Thyroid gland (tissue), 4 donors: Measurements from ENCODE around the gene NIPBL. TPM values are rescaled to one million over a fixed set of nuclear protein-coding genes. Genes with fewer than 3 reads are reported as not detected.

ENCODE experiments used
- DNase-seq, 2 donors: peaks; one replicate each; pipeline ENCODE4 v3.0.0-alpha.2; 2019
- H3K27ac ChIP-seq, 3 donors: fragments of 200-600 bp; sonication (generic); 1 replicate in 2 of 3; 2 replicates in 1 of 3; pipeline ENCODE4 v1.5.1; 2016 to 2019; ENCODE audit warnings: mild to moderate bottlenecking in 1 of 3, moderate library complexity in 1 of 3
- H3K27me3 ChIP-seq: fragments of 200-600 bp; sonication (generic); one replicate; pipeline ENCODE4 v1.5.1; 2019
- H3K36me3 ChIP-seq, 2 donors: fragments of 200-600 bp; sonication (generic); one replicate each; pipeline ENCODE4 v1.5.1; 2016 to 2019
- H3K4me1 ChIP-seq, 2 donors: fragments of 200-600 bp; sonication (generic); one replicate each; pipeline ENCODE4 v1.5.1; 2017 to 2019
- H3K4me3 ChIP-seq, 3 donors: fragments of 200-600 bp; sonication (generic); replicated peaks in 1 of 3; 1 replicate in 2 of 3; 2 replicates in 1 of 3; pipeline ENCODE4 v1.5.1; 2016; ENCODE audit warnings: mild to moderate bottlenecking in 1 of 3
- H3K9me3 ChIP-seq: fragments of 200-600 bp; sonication (generic); one replicate; pipeline ENCODE4 v1.5.1; 2017
- POLR2A ChIP-seq, 2 donors: fragments of 450-650 bp; IDR thresholded peaks; one replicate each; pipeline ENCODE4 v1.6.1; 2017; ENCODE audit warnings: antibody characterized with exemption in 2 of 2, mild to moderate bottlenecking in 2 of 2, moderate library complexity in 1 of 2
- WGBS, 2 donors: methylation state at CpG; one replicate each; pipeline ENCODE4 v1.1.5; 2017; 5-methylcytosine and 5-hydroxymethylcytosine counted together
- intact Hi-C: fragments of 100-400 bp; cut with DNase I; formaldehyde crosslinking; loops from one replicate; pipeline ENCODE4 v1.15.1; 2023
- total RNA-seq, 4 donors: library from RNA; depleted of rRNA; stranded (reverse); fragments of >200 nt; gene quantifications; one replicate each; pipeline ENCODE4 v1.2.3, GENCODE V29; 2016
- TF ChIP-seq, protein P1 (sequence below), 6 experiments: fragments of 200-600 bp in 3 of 6; fragments of 450-650 bp in 3 of 6; sonication (generic) in 3 of 6; IDR thresholded peaks; one replicate each; pipeline ENCODE4 v1.5.1; 2016 to 2019; ENCODE audit warnings: antibody characterized with exemption in 6 of 6, mild to moderate bottlenecking in 2 of 6, inconsistent platforms in 1 of 6, moderate library complexity in 1 of 6

Gene NIPBL
- total RNA-seq, 4 donors from 2014 or later: 62.1 to 145 (median 87.8) TPM

- intact Hi-C loops: loop anchor here (10.0 kb wide), 1 partner anchor 55 kb away; no protein-coding TSS in a partner anchor
- peaks cover 14 to 16% of the 10 kb centered on the region in 2 donors for H3K4me1 ChIP-seq
- WGBS, 2 donors: 66 to 71% methylated on average over 3 of the region's 3 CpGs
These were observed 63.6 kb downstream of the NIPBL start for GRCh38 chr5:36939969-36940858.

DNA sequence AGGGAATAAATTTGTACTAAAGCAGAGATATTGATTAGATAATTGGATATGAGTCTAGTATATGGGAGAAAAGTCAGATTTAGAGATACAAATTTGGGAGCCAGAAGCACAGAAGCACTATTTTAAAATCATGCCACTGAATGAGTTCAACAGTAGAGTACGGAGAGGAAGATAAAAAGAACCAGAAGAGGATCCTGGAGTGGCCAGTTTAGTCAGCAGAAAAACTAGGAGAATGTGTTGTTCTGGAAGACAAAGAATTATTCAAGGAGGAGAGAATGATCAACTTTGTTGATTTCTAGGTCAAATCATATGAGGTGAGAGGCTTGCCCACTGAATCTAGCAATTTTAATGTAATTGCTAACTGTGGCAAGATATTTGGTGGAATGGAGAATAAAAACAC is 67.0 kb downstream of the NIPBL start:
- Histone ChIP-seq H3K4me1 (peaks cover 14 to 25% of the 10 kb centered on the region in 2 donors), H3K36me3 (no peaks in the 10 kb centered on the region), H3K27me3 (no peaks in the 10 kb centered on the region), H3K27ac (no peak overlapping the region), H3K9me3 (no peaks in the 10 kb centered on the region), H3K4me3 (no peak overlapping the region)
- DNase-seq: no peak
- intact Hi-C loops: no loop called here
- no peak for TF ChIP-seq POLR2A (IDR thresholded peaks at IDR 0.05)
- TF ChIP-seq, protein P1, sequence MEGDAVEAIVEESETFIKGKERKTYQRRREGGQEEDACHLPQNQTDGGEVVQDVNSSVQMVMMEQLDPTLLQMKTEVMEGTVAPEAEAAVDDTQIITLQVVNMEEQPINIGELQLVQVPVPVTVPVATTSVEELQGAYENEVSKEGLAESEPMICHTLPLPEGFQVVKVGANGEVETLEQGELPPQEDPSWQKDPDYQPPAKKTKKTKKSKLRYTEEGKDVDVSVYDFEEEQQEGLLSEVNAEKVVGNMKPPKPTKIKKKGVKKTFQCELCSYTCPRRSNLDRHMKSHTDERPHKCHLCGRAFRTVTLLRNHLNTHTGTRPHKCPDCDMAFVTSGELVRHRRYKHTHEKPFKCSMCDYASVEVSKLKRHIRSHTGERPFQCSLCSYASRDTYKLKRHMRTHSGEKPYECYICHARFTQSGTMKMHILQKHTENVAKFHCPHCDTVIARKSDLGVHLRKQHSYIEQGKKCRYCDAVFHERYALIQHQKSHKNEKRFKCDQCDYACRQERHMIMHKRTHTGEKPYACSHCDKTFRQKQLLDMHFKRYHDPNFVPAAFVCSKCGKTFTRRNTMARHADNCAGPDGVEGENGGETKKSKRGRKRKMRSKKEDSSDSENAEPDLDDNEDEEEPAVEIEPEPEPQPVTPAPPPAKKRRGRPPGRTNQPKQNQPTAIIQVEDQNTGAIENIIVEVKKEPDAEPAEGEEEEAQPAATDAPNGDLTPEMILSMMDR (IDR thresholded peaks at IDR 0.05): no peak
- WGBS, 2 donors: 83 to 88% methylated on average over 1 of the region's 1 CpG

More at GRCh38 chr5:36939969-36940858, 63.6 kb downstream of the NIPBL start:
- no peaks in the 10 kb centered on the region for H3K9me3 ChIP-seq
- TF ChIP-seq POLR2A (IDR thresholded peaks at IDR 0.05): no peak
- TF ChIP-seq, protein P1 (IDR thresholded peaks at IDR 0.05): no peak
- no peak overlapping the region for H3K27ac ChIP-seq
- no peak for DNase-seq
- H3K36me3 ChIP-seq: no peaks in the 10 kb centered on the region
- H3K4me3 ChIP-seq: no peak overlapping the region
- H3K27me3 ChIP-seq: no peaks in the 10 kb centered on the region

DNA sequence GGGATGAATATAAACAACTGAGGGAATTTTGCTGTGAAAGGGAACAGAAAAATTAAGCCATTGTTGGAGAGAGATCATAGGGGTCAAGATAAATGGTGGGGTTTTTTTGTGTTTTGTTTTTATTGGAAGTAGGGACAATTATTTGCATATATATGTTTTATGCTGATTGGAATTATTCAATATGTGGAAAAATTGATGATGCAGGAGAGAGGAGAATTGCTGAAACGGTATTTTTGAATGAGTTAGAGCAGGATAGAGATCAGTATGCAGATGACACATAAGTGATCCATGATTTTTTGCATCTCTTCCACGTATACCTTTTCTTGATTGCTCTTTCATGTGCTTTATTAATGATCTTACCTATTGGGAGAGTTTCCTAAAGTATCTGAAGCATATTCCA is 67.5 kb downstream of the NIPBL start:
- peaks cover 14 to 25% of the 10 kb centered on the region in 2 donors for H3K4me1 ChIP-seq
- H3K27ac ChIP-seq: no peak overlapping the region
- TF ChIP-seq POLR2A (IDR thresholded peaks at IDR 0.05): no peak
- TF ChIP-seq, protein P1 (IDR thresholded peaks at IDR 0.05): no peak
- no peak for DNase-seq
- no peaks in the 10 kb centered on the region for H3K36me3 ChIP-seq
- no peaks in the 10 kb centered on the region for H3K9me3 ChIP-seq
- H3K27me3 ChIP-seq: no peaks in the 10 kb centered on the region
- intact Hi-C loops: no loop called here
- 74 to 80% methylated on average over 2 of the region's 2 CpGs for WGBS, 2 donors
- H3K4me3 ChIP-seq: no peak overlapping the region

GRCh38 chr5:36944607-36945225 is 68.1 kb downstream of the NIPBL start:
- Histone ChIP-seq H3K27me3 (no peaks in the 10 kb centered on the region), H3K36me3 (no peaks in the 10 kb centered on the region), H3K9me3 (no peaks in the 10 kb centered on the region), H3K27ac (no peak overlapping the region), H3K4me1 (peaks cover 12 to 24% of the 10 kb centered on the region in 2 donors), H3K4me3 (no peak overlapping the region)
- WGBS, 2 donors: 71 to 72% methylated on average over 4 of the region's 4 CpGs
- no peak for DNase-seq
- intact Hi-C loops: no loop called here
- TF ChIP-seq POLR2A (IDR thresholded peaks at IDR 0.05): no peak
- TF ChIP-seq, protein P1 (IDR thresholded peaks at IDR 0.05): peak; percentile 8 to 62 (median 44)

DNA sequence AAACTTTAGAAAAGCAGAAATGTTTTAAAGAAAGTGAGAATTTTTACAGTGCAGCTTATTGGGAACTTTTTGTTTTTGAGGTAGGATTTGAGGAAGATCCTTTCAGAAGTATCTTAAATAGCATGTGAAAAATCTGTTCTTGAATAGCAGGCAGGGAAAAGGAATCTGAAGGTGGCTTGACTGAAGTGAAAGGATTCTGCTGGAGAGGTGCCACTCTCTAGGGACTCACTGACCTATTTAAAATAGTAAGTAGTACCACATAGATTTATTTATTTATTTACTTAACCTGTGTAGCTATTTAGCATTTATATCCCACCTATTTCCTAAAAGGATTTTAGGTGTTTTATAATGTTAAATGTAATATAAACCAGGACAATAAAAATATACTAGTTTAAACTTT is 69.1 kb downstream of the NIPBL start:
- intact Hi-C loops: no loop called here
- H3K27ac ChIP-seq: no peak overlapping the region
- H3K36me3 ChIP-seq: no peaks in the 10 kb centered on the region
- peak; percentile 11 to 21 for DNase-seq
- peaks cover 8 to 15% of the 10 kb centered on the region in 2 donors for H3K4me1 ChIP-seq
- H3K4me3 ChIP-seq: no peak overlapping the region
- no peak for TF ChIP-seq POLR2A (IDR thresholded peaks at IDR 0.05)
- TF ChIP-seq, protein P1 (IDR thresholded peaks at IDR 0.05): no peak
- no peaks in the 10 kb centered on the region for H3K9me3 ChIP-seq
- H3K27me3 ChIP-seq: no peaks in the 10 kb centered on the region
